Measurements from ENCODE around the gene EFNA2. TPM values are rescaled to one million over a fixed set of nuclear protein-coding genes. Genes with fewer than 3 reads are reported as not detected.
A peak's percentile ranks its signal among the peaks of the same experiment; 100 is the strongest.
"Not testable (repeated sequence)": the region's sequence is repeated elsewhere in the genome, so short reads cannot be mapped to it uniquely, and the experiment has no call there.

Gene EFNA2
- total RNA-seq, 4 donors from 2014 or later: 30.5 to 112 (median 40.6) TPM

DNA sequence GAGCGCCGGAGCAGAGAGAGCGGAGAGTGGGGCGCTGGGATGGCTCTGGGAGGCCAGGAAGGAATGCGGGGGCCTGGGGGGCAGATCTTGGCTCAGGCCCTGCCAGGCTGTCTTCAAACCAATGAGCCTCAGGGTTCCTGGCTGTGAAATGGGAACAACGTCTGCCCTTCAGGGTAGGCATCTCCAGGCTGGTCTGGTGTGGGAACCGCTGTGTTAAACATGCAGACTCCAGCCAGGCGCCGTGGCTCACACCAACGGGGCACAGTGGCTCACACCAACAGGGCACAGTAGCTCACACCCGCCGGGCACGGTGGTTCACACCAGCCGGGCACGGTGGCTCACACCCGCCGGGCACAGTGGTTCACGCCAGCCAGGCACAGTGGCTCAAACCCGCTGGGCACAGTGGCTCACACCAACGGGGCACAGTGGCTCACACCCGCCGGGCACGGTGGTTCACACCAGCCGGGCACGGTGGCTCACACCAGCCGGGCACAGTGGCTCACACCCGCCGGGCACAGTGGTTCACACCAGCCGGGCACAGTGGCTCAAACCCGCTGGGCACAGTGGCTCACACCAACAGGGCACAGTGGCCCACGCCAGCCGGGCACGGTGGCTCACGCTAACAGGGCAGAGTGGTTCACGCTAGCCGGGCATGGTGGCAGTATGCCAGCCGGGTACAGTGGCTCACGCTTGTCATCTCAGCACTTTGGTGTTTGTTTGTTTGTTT, 40.1 kb downstream of the EFNA2 start:
- intact Hi-C loops (cut with DNase I; ENCODE audit: low total_unique reads): no loop called here
- Histone ChIP-seq H3K27me3 (peaks cover 68% of the 10 kb centered on the region), H3K27ac (no peak overlapping the region), H3K36me3 (no peaks in the 10 kb centered on the region), H3K4me1 (peaks cover 7 to 14% (median 9%) of the 10 kb centered on the region in 4 donors), H3K4me3 (peak overlapping the region in 2 of 4 donors; percentile 21 to 41), H3K9me3 (no peaks in the 10 kb centered on the region)
- in situ Hi-C loops (cut with MboI; ENCODE audit: low pct_ligation_motif_present in 1 of 4, low pct_unique_long_range_greater_than_20kb in 1 of 4, low sequenced_read_pairs in 3 of 4): no loop called here
- no peak for DNase-seq
- TF ChIP-seq EP300 (IDR thresholded peaks at IDR 0.05; ENCODE audit: low read depth) (no peak), POLR2AphosphoS5 (IDR thresholded peaks at IDR 0.05) (no peak), POLR2A (IDR thresholded peaks at IDR 0.05) (no peak)
- TF ChIP-seq, protein P1, sequence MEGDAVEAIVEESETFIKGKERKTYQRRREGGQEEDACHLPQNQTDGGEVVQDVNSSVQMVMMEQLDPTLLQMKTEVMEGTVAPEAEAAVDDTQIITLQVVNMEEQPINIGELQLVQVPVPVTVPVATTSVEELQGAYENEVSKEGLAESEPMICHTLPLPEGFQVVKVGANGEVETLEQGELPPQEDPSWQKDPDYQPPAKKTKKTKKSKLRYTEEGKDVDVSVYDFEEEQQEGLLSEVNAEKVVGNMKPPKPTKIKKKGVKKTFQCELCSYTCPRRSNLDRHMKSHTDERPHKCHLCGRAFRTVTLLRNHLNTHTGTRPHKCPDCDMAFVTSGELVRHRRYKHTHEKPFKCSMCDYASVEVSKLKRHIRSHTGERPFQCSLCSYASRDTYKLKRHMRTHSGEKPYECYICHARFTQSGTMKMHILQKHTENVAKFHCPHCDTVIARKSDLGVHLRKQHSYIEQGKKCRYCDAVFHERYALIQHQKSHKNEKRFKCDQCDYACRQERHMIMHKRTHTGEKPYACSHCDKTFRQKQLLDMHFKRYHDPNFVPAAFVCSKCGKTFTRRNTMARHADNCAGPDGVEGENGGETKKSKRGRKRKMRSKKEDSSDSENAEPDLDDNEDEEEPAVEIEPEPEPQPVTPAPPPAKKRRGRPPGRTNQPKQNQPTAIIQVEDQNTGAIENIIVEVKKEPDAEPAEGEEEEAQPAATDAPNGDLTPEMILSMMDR (IDR thresholded peaks at IDR 0.05): no peak
- WGBS, 2 donors (ENCODE audit: low coverage in 1 of 2): 59% methylated on average over 34 of the region's 38 CpGs; no CpG with 5 or more reads in 1 of the 2 donors

DNA sequence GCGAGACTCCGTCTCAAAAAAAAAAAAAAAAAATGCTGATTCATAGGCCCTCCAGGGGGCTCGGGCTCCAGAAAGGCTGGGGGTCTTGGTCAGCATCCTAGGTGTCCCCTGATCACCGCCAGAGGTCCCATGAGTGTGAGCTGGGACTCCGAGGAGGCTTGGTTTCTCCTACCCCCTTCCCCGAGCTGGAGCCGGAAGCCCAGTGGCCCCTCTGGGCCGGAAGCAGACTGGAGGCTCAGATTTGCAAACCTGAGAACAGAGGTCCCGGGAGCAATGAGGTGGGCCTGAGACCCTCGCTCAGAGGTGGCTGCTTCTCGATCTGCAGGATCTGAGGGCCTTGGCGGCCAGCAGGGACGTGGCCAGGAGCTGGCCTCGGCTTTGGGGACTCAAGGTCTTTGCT, 41.5 kb downstream of the EFNA2 start:
- Histone ChIP-seq H3K9me3 (no peaks in the 10 kb centered on the region), H3K36me3 (no peaks in the 10 kb centered on the region), H3K27ac (no peak overlapping the region), H3K4me1 (peaks cover 7 to 14% (median 9%) of the 10 kb centered on the region in 4 donors), H3K4me3 (no peak overlapping the region), H3K27me3 (peaks cover 66% of the 10 kb centered on the region)
- in situ Hi-C loops (cut with MboI; ENCODE audit: low pct_ligation_motif_present in 1 of 4, low pct_unique_long_range_greater_than_20kb in 1 of 4, low sequenced_read_pairs in 3 of 4): no loop called here
- WGBS, 2 donors (ENCODE audit: low coverage in 1 of 2): 74% methylated on average over 3 to 14 of the region's 14 CpGs
- intact Hi-C loops (cut with DNase I; ENCODE audit: low total_unique reads): no loop called here
- TF ChIP-seq, protein P1 (IDR thresholded peaks at IDR 0.05): no peak
- TF ChIP-seq POLR2A (IDR thresholded peaks at IDR 0.05) (no peak), EP300 (IDR thresholded peaks at IDR 0.05; ENCODE audit: low read depth) (no peak), POLR2AphosphoS5 (IDR thresholded peaks at IDR 0.05) (no peak)
- no peak for DNase-seq

- peaks cover 19% of the 10 kb centered on the region for H3K27me3 ChIP-seq
- H3K36me3 ChIP-seq; H3K4me1 ChIP-seq; H3K9me3 ChIP-seq; intact Hi-C loops (cut with DNase I; ENCODE audit: low total_unique reads); H3K27ac ChIP-seq; DNase-seq; in situ Hi-C loops (cut with MboI; ENCODE audit: low pct_ligation_motif_present in 1 of 4, low pct_unique_long_range_greater_than_20kb in 1 of 4, low sequenced_read_pairs in 3 of 4); H3K4me3 ChIP-seq: not testable (repeated sequence)
- WGBS, 2 donors (ENCODE audit: low coverage in 1 of 2): 72 to 73% methylated on average over 7 to 8 of the region's 8 CpGs
These were observed 46.5 kb downstream of the EFNA2 start for GRCh38 chr19:1332208-1332607.

- Histone ChIP-seq H3K9me3 (no peaks in the 10 kb centered on the region), H3K4me3 (no peak overlapping the region), H3K4me1 (no peaks in the 10 kb centered on the region), H3K36me3 (no peaks in the 10 kb centered on the region), H3K27ac (no peak overlapping the region), H3K27me3 (peaks cover 17% of the 10 kb centered on the region)
- WGBS, 2 donors (ENCODE audit: low coverage in 1 of 2): 84% methylated on average over 22 of the region's 22 CpGs; no CpG with 5 or more reads in 1 of the 2 donors
- TF ChIP-seq POLR2AphosphoS5 (IDR thresholded peaks at IDR 0.05) (no peak), EP300 (IDR thresholded peaks at IDR 0.05; ENCODE audit: low read depth) (no peak), POLR2A (IDR thresholded peaks at IDR 0.05) (no peak)
- TF ChIP-seq, protein P1 (IDR thresholded peaks at IDR 0.05): no peak
- no peak for DNase-seq
- intact Hi-C loops (cut with DNase I; ENCODE audit: low total_unique reads): no loop called here
- in situ Hi-C loops (cut with MboI; ENCODE audit: low pct_ligation_motif_present in 1 of 4, low pct_unique_long_range_greater_than_20kb in 1 of 4, low sequenced_read_pairs in 3 of 4): no loop called here
These were observed 50.5 kb downstream of the EFNA2 start for GRCh38 chr19:1336079-1336684.
